Suprapubic skin (tissue), 3 donors: ENCODE measurements around the gene TBC1D16.

Experiments
- EP300 ChIP-seq: sonication (generic); formaldehyde crosslinking; IDR thresholded peaks from one replicate; pipeline ENCODE4 v1.6.1; 2017; ENCODE audit warnings: antibody characterized with exemption
- POLR2A ChIP-seq, 2 donors: fragments of 450-650 bp; IDR thresholded peaks; one replicate each; pipeline ENCODE4 v1.6.1; 2017; ENCODE audit warnings: antibody characterized with exemption in 2 of 2, mild to moderate bottlenecking in 2 of 2, moderate library complexity in 2 of 2
- TF ChIP-seq, protein P1 (sequence below), 2 donors: fragments of 200-600 bp in 1 of 2; fragments of 450-650 bp in 1 of 2; sonication (generic) in 1 of 2; IDR thresholded peaks; one replicate each; pipeline ENCODE4 v1.5.1; 2016 to 2019; ENCODE audit warnings: antibody characterized with exemption in 2 of 2, mild to moderate bottlenecking in 1 of 2, moderate library complexity in 1 of 2

DNA sequence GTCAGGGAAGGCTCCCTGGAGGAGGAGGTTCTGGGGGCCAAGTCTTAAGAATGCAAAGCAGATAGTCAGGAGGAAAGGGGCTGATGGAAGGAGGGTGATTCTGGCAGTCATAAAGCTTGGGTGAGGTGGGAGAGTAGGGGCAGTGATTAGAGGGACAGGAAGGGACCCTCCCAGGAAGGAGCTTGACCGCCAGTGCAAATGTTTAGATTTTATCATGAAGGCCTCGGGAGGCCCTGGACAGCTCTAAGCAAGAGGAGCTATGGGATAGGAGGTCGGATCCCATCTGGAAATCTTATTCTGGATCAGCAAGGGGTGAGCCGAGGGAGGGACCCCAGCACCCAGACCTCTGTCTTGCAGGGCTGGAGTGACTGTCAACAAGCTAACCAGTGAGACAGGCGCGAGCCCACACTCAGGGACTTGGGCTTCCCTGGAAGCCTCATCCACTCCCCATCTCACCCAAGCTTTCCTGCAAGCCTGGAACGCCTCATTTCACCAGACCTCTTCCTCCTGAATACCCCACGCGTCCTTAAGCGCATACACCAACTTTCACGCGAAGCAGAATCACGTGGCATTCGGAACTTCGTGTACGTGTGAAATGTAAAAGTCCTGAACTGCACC is 144.4 kb downstream of the TBC1D16 start:
- TF ChIP-seq, protein P1, sequence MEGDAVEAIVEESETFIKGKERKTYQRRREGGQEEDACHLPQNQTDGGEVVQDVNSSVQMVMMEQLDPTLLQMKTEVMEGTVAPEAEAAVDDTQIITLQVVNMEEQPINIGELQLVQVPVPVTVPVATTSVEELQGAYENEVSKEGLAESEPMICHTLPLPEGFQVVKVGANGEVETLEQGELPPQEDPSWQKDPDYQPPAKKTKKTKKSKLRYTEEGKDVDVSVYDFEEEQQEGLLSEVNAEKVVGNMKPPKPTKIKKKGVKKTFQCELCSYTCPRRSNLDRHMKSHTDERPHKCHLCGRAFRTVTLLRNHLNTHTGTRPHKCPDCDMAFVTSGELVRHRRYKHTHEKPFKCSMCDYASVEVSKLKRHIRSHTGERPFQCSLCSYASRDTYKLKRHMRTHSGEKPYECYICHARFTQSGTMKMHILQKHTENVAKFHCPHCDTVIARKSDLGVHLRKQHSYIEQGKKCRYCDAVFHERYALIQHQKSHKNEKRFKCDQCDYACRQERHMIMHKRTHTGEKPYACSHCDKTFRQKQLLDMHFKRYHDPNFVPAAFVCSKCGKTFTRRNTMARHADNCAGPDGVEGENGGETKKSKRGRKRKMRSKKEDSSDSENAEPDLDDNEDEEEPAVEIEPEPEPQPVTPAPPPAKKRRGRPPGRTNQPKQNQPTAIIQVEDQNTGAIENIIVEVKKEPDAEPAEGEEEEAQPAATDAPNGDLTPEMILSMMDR (IDR thresholded peaks at IDR 0.05) = no peak
- TF ChIP-seq POLR2A (IDR thresholded peaks at IDR 0.05) (no peak), EP300 (no peak)
